Lower leg skin (tissue), 3 donors: ENCODE data around the gene ATP6V0D1.

ENCODE experiments used
- CTCF ChIP-seq, 3 donors: fragments of 450-650 bp; IDR thresholded peaks; one replicate each; pipeline ENCODE4 v1.5.1; 2016; ENCODE audit warnings: antibody characterized with exemption in 3 of 3, mild to moderate bottlenecking in 3 of 3, moderate library complexity in 2 of 3
- POLR2A ChIP-seq, 2 donors: fragments of 450-650 bp; IDR thresholded peaks; one replicate each; pipeline ENCODE4 v1.6.1; 2016 to 2017; ENCODE audit warnings: antibody characterized with exemption in 2 of 2, mild to moderate bottlenecking in 1 of 2, moderate library complexity in 1 of 2

GRCh38 chr16:67438098-67438791 is 42.7 kb downstream of the ATP6V0D1 start:
- no peak for TF ChIP-seq POLR2A (IDR thresholded peaks at IDR 0.05)
- TF ChIP-seq CTCF (IDR thresholded peaks at IDR 0.05) = no peak
